NOMO-1 treated with DMSO at 0.1 percent for 48 hours (cell line): ENCODE results near the gene KCNMB2.
A peak's percentile ranks its signal among the peaks of the same experiment; 100 is the strongest.

Source experiments
- DNase-seq: peaks from one replicate; lab custom pipeline; 2025; ENCODE audit not compliant: unreplicated experiment; lab: John Stamatoyannopoulos, UW

The KCNMB2 gene

DNA sequence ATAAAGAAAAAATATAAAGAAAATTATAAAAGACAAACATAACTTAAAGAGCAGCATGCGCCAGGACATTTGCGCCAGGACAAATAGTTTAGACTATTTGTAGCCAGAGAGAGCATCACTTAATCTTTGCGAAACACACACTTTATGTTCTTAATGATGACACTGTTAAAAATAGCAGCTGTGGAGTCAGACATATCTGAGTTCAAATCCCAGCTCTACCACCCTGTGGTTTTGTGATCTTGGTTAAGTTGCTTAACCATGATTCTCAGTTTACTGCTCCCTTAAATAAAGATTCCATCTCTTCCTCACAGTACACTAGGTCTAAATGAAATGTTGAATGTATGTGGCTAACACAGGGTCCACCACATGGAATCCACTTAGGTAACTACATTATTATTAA lies 31.4 kb downstream of the KCNMB2 start:
- DNase-seq: no peak

GRCh38 chr3:178568155-178568731 lies 32.0 kb downstream of the KCNMB2 start:
- no peak for DNase-seq

GRCh38 chr3:178568911-178569310 lies 32.7 kb downstream of the KCNMB2 start:
- no peak for DNase-seq

DNA sequence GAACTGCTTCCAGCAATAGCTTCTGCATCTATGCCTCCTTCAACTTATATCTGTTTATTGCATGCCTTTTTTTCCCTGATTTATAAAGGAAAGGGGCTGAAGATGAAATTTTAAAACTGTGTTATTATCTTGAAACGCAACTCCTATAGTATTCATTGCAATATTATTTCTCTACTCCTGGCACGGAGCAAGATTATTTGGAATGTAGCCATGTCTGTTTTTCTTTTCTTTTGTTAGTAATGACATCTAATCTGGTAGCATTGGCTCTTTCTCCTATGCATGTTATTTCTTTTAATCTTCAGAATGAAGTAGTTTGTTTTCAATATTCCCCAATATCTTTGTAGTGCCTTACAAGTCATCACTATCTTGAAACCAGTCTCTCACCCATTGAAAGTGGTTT lies 33.6 kb downstream of the KCNMB2 start:
- DNase-seq: no peak

DNA sequence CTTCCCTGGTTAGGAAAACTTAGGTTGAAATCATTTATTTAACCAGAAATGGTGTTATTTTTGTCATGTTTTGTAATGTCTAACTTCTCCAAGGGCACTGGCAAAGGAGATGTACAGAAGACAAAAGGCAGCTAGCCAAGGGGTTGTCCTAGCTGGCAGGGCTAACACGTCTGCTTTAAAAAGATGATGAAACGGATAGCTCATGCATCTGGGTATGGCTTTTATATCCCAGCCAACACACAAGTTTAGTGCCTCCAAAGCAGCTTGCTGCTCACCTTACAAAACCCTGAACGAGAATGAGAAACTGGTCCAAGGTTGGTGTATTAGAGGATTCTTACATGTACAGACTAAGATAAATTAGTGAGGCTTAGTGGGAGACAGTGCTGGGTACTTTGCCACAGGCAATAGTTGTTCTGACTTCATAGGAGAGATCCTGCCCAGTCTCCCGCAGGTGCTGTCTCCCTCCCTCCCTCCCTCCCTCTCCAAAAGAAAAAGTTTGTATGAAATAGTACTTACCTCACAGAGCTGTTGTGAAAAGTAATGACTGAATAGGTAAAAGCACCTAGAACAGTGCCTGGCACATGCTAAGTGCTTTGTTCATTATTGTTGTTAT lies 47.8 kb downstream of the KCNMB2 start:
- DNase-seq: no peak

GRCh38 chr3:178584722-178585380 lies 48.6 kb downstream of the KCNMB2 start:
- no peak for DNase-seq

- DNase-seq: no peak
Measured at GRCh38 chr3:178585454-178585853, 49.2 kb downstream of the KCNMB2 start.

DNA sequence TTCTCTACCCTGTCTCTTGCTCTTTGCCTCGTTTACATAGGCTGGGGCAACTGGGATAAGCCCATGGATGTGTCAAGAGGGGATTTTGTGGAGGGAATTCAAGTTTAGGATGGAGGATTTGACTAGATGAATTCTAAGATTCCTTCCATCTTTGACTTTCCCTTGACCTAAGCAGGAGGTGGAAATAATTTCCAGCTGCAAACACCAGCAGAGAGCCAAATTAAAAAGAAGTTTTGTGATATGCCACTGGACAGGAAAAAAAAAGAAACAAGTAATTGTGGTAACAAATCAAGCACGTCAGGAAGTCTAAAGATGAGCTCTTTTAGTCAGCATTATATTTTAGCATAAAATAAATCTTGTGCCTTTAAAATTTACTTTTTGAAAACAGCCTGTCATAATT lies 49.8 kb downstream of the KCNMB2 start:
- no peak for DNase-seq

GRCh38 chr3:178588628-178589027 lies 52.4 kb downstream of the KCNMB2 start:
- no peak for DNase-seq

- DNase-seq: no peak
Measured at GRCh38 chr3:178593786-178594185, 57.5 kb downstream of the KCNMB2 start.

DNA sequence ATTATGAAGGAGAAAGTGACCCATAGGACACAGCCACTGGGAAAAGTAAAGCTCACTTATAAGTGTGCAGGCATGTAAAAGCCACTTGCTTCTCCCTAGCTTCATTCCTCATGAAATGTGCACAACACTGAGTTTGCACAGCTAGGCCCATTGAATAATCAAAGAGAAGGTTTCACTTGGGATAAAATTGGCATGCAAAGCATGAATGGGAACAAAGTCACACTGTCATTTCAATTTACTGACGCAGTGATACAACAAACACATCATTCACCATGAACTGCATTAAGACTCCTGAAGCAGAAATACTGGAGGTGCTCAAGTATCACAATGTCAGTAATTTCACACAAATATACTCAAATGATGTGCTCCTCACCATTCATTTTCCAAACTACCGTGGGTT lies 61.1 kb downstream of the KCNMB2 start:
- DNase-seq: no peak

DNA sequence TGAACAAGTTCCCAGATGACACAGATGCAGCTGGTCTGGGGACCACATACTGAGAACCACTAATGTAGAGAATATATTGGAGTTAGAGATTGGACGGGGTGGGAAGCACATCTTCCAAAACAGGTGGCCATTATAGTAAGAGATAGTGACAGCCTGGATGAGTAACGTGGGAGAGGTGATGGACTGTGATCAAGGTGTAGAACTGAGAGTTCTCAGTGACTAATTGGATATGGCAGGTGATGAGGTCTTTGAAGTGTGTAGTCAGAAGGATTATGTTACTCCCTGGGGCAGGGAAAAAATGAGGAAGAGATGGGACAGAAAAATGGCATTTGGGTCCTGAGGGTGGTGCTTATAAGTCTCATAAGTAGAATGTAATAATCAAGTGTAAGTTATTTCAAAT lies 66.6 kb downstream of the KCNMB2 start:
- no peak for DNase-seq

- no peak for DNase-seq
Measured at GRCh38 chr3:178603735-178604134, 67.5 kb downstream of the KCNMB2 start.

- DNase-seq: peak; percentile 28
Measured at GRCh38 chr3:178618197-178618596, 82.0 kb downstream of the KCNMB2 start.

- DNase-seq: no peak
Measured at GRCh38 chr3:178618896-178619295, 82.7 kb downstream of the KCNMB2 start.

GRCh38 chr3:178623666-178624255 lies 87.5 kb downstream of the KCNMB2 start:
- no peak for DNase-seq

GRCh38 chr3:178624276-178624675 lies 88.0 kb downstream of the KCNMB2 start:
- no peak for DNase-seq

- DNase-seq: no peak
Measured at GRCh38 chr3:178625053-178625600, 88.9 kb downstream of the KCNMB2 start.

DNA sequence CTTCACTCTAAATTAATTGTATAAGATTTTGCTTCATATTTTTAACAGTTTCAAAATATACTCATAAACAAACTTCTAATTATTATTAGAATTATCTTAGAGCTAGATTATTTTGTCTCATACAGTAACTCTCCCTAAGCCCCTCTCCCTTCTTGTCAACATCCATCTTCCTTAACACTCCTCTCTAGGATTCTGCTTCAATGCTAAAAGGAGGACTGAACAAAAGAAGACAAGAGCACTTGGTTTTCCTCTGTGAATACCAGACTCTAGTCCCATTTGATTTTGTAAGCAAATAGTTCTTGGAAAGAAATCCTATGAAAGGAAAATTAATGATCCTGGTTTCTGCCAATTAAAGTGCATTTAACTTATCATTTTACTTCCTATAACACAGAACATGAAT lies 91.8 kb downstream of the KCNMB2 start:
- no peak for DNase-seq

DNA sequence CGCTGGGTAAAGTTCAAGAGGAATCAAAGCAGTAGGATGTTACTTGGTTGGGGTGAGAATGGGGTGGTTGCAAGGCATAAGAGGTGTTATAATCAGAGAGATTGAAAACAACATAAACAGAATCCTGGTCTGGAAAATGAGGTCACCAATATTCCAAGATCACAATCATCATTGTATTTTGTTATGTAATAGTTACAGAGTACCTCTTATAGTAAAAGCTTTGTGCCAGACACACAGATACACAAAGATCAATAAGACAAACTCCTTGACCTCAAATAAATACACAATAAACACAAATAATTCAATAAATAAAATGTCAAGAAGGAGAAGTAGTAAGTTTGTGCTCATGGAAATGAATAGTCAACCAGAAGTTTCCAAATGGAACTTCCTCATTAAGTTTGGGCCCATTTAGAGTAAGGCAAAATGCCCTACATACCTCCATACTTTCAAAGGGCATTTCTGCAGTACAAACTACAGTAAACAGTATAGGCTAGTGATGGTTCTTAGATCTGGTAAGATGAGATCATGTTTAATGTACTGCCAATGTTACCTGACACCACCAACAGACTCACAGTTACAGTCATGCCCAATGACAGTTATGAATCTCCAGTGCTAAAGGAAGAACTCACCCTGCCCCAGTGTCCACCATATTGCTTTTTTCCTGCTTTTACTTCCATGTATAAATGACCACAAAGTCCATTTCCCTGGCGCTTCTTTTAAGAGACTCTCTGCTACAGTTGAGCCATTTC lies 93.4 kb downstream of the KCNMB2 start:
- no peak for DNase-seq

DNA sequence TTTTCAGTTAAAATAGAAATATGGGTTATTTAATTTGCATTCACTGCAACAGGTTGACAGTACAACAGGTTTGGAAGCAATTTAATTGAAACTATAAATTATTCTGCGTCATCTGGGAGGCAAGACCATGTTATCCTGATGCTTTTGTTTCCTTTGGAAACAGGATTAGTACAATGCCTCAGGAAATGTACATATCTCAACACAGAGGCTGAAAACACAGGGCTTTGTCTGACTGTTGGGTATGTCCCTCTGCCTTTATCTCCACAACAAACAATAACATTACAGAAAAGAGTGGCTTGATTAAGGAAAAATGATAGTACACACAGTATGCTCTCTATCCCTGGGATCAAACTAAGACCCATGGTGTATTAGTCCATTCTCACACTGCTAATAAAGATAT lies 95.7 kb downstream of the KCNMB2 start:
- DNase-seq: no peak
